GM21786 (cell line): ENCODE data around the gene PCDH18.
"Not testable (repeated sequence)": the region's sequence is repeated elsewhere in the genome, so short reads cannot be mapped to it uniquely, and the experiment has no call there.

Source experiments
- ATAC-seq: cut with Tn5 transposase; IDR thresholded peaks from one replicate; pipeline ENCODE4 v1.9.1; 2021; ENCODE audit not compliant: unreplicated experiment

PCDH18 gene, protein sequence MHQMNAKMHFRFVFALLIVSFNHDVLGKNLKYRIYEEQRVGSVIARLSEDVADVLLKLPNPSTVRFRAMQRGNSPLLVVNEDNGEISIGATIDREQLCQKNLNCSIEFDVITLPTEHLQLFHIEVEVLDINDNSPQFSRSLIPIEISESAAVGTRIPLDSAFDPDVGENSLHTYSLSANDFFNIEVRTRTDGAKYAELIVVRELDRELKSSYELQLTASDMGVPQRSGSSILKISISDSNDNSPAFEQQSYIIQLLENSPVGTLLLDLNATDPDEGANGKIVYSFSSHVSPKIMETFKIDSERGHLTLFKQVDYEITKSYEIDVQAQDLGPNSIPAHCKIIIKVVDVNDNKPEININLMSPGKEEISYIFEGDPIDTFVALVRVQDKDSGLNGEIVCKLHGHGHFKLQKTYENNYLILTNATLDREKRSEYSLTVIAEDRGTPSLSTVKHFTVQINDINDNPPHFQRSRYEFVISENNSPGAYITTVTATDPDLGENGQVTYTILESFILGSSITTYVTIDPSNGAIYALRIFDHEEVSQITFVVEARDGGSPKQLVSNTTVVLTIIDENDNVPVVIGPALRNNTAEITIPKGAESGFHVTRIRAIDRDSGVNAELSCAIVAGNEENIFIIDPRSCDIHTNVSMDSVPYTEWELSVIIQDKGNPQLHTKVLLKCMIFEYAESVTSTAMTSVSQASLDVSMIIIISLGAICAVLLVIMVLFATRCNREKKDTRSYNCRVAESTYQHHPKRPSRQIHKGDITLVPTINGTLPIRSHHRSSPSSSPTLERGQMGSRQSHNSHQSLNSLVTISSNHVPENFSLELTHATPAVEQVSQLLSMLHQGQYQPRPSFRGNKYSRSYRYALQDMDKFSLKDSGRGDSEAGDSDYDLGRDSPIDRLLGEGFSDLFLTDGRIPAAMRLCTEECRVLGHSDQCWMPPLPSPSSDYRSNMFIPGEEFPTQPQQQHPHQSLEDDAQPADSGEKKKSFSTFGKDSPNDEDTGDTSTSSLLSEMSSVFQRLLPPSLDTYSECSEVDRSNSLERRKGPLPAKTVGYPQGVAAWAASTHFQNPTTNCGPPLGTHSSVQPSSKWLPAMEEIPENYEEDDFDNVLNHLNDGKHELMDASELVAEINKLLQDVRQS

DNA sequence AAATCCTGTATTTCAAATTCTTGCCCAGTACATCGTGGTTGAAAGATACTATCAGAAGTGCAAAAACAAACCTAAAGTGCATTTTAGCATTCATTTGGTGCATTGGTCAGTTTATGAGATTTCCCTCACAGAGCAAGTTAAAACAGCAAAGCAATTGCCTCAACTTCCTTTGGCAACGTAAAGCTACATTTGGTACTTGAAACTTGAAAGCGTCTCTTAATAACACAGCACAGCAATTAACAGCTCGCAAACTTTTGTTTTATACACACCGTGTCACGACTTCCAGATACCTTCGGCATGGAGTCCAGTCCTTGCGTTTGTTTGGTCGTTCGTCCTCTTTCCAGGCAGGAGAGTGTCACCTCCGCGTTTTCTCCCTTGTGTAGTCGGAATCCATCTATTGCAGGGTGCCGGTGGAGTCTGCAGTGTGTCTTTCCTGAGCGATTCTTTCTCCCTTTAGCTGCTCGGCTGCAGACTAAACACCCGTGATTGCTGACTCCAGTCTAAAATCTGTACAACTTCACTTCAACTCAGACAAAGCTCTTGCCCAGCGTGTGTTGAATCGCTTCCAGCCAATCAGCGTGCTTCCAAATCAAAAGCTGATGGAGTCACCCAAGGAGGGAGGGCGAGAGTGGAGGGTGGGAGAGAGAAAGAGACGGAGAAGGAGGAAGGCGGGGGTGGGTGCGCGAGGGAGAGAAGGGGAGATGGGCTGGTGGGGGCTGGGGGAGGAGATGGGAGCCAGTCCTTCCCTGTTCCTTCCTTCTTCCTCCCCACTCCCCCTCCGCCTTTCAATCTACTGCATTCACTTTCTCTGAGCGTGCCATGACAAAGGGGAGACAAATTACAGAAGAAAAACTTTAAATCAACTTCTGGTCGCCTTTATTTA lies at the start of gene PCDH18:
Gene PCDH18, minus strand, starts transcription at position 509 of the 883 bp plus-strand sequence. Its CDS starts 406 bp downstream, at position 103.
- ATAC-seq: peak; percentile 70

DNA sequence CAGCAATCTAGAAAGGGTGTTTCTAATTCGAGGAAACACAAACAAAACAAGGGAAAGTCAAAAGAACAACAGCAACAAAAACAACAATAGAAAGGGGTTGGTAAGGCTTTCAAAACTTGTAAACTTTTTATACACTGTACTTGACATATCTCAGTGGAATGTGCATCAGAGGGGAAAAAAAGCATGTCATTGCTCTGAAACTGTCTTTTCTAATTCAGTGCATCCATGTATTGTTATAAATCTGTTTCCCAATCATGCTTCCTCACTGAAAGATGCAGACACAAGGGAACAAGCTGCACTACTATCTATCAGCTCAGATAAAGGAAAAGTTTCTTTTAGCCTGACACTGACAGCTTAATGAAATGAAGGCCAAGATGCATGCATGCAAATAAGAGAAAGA lies 44.2 kb upstream of the PCDH18 start:
- ATAC-seq: no peak

DNA sequence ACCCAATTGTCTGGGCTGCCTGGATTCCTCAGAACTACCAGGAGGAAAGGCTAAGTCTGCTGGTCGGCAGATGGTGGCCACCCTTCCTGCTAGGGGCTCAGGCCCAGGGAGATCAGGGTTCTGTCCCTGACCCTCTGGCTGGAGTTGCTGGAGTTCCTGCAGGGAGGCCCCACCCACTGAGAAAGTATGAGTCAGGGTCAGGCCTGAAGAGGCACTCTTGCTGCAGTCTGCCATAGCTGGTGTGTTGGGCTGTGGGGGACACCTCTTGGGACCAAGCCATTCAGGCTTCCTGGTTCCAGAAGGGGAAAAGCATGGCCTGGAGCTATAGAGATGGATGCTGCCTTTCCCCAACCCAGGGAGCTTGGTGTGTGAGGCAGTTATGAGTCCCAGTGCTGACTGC lies 40.4 kb upstream of the PCDH18 start:
- ATAC-seq: no peak

DNA sequence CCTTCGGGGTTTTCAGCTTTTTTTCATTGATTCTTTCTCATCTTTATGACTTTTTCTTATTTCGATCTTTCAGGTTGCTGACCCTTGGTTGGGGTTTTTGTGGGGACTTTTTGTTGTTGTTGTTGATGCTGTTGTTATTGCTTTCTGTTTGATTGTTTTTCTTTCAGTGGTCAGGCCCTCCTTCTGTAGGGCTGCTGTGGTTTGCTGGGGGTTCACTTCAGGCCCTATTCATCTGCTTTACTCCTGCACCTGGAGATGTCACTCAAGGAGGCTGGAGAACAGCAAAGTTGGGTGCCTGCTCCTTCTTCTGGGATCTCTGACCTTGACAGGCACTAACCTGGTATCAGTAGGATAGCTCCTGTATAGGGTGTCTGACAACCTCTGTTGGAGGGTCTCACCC lies 39.9 kb upstream of the PCDH18 start:
- no peak for ATAC-seq

DNA sequence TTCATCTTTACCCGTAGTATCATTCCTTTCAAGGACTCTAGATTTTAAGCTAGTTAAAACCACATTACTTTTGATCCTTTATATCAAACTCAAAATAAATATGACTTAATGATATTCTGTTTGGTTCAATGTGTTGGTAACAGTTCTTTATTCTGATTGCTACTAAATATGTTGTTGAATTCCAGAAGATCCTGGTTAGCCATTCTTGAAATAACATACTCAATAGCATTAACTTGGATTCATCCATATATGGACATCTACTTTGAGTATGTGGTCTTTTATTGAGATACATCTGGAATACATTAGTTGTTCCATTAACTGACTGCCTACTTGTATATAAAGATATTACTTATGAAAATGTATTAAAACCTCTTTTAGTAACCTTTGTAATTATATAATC lies 27.5 kb upstream of the PCDH18 start:
- no peak for ATAC-seq

DNA sequence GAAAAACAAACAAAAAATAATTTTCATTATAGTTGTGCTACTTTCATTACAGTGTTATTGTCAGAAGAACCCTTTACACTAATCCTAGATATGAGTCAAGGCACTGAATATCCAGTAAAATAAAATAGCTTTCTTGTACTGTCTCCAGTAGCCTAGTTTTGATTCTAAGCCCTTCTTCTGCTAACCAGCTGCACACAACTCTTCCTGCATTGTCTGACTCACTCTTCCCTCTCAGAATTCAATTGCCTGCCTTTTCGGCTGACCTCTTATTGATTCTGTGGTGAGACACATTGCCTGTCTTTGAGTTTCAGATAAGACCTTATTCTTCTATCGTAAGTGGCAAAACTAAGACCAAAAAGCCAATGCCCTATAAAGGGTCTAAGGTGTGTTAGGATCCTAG lies 26.7 kb upstream of the PCDH18 start:
- no peak for ATAC-seq

DNA sequence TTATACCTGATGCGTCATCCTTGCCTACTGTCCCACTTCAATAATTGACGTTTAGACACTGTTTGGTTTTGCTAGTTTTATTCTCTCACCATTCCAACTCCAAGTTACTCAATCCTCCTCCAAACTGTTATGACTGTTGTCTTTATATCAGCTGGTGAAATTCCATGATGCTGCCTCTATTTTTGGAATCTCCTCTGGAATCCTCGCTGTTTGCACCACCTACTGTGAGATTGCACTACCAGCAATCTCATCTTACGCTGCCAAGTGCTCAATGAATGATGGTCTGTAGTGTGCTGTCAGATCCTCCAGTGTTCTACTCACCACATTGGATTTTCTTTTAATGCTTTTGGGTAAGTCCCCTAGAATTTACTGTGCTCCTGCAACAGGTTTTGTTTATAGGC lies 13.2 kb upstream of the PCDH18 start:
- ATAC-seq: no peak

DNA sequence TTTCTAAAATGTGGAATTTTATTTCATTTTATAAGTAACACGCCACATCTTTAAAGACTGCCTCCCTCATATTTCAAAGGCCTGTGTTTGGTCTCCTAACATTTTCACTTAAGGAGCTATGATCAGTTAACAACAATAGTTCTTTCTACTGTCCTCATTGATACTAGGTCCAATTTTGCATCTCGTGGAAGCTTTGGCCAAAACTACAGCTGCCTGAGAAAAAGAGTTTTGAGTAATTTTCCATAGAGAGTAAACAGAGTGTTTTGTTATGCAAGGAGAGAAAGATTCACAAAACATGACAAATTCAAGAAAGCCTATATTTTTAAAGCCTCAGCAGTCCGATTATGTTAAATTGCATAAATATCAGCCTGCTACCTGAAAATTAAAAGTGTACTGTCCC lies 11.4 kb upstream of the PCDH18 start:
- no peak for ATAC-seq

DNA sequence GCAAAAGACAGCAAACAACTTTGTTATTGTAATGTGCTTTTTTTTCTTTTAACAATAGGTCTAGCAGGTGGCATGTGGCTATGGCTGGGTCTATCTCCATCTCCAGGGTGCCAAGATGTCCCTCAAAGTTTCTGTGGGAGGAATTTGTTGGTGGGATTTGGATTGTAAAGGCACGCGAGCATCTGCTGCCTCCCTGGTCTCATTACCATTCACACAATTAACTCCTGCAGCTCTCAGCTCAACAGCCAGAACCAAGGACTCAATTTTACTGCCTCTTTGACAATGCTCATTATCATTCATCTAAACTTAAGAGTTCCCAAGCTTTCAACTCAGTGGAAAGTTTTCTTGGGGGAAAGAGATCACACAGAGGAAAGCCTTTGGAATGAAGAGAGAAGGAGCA lies 10.9 kb upstream of the PCDH18 start:
- no peak for ATAC-seq

DNA sequence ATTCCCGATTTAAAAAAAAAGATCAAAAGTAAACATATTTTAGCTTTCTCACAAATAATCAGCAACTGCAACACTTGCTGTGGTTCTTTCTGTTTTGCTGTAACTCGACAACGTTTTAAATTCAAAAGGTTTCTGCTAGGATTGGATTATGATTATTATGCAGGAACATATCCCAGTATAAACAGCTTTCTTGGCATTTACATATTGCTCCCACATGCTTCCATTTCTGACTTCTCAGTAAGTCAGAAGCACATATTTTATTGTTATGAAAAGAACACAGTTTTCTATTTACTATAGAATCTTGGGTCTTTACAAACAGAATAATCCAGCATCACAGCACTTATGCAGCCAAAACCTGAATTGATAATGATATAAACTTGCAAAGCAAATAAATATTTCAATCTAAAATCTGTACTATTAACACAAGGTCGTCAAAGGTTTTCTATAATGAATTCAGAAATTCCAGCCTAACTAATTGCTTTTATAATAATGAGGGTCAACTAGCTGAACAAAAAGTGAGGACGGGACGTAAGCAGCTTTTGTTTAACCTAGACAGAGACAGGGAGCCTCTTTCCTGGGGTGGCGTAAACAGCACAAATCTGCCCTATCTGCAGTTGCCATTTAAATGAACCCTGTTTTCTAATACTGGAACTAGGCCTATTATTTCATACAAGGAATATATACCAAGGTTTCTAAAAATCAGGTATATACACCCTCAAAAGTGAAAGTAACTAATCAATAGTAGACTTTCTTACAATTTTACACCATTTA lies 9.8 kb upstream of the PCDH18 start:
- no peak for ATAC-seq

DNA sequence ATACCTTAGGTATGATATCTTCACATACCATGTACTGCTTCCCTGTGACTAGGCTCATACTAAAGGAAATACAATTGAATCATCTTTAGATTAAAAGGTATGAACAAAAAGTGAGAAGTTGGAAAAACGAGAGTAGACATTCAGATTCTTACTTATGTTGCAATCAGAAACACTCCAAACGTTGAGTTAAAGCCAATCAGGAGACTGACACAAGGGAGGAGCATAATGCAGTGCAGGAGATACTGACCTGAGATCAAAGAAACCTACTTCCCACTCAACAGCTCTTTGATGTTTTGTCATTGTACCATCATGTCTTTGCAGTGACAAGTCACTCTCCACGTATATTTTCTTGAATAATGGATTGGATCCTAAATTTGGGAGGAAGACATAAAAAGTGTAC lies 8.9 kb upstream of the PCDH18 start:
- ATAC-seq: no peak

DNA sequence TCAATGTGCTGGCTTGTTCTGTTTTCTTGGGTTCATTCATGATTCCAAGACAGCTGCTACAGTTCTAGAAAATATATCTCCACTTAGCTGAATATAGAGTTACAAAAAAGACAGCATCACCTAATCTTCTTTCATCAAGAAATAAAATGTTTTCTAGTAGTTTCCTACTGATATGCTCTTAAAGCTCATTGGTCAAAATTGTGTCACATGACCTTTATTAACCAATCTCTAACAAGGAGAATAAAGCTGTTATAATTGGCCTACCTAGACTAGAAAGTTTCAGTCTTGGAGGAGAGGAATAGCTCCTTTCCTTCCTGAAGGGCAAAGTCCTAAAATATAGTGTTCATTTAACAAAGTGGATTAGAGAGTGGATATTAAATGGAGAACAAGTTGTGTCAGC lies 8.1 kb upstream of the PCDH18 start:
- ATAC-seq: no peak

DNA sequence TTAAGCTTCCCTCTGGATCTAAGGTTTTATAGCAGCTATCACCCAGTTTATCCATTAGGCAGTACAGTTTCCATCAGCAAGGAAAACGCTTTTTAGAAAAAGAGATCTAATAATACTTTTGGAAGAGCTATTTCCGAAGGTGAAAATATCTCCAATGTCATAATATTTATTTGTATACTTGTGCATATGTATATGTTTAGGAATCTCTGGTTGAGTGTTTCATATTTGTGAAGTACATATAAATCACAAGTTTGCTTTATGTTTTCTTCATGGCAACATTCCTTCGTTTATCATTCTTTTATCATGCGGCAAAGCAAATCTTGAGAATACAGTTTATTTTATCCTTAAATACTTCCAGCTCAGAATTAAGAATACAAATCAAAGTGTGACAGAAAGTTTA lies 6.2 kb upstream of the PCDH18 start:
- no peak for ATAC-seq

DNA sequence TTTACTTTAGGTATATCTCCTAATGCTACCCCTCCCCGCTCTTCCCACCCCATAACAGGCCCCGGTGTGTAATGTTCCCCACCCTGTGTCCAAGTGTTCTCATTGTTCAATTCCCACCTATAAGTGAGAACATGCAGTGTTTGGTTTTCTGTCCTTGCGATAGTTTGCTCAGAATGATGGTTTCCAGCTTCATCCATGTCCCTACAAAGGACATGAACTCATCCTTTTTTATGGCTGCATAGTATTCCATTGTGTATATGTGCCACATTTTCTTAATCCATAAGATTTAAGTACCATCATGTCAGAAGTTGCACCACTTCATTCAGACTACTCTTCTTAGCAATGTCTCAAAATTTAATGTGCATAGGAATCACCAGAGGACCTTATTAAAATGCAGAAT lies 5.5 kb upstream of the PCDH18 start:
- not testable (repeated sequence) for ATAC-seq

DNA sequence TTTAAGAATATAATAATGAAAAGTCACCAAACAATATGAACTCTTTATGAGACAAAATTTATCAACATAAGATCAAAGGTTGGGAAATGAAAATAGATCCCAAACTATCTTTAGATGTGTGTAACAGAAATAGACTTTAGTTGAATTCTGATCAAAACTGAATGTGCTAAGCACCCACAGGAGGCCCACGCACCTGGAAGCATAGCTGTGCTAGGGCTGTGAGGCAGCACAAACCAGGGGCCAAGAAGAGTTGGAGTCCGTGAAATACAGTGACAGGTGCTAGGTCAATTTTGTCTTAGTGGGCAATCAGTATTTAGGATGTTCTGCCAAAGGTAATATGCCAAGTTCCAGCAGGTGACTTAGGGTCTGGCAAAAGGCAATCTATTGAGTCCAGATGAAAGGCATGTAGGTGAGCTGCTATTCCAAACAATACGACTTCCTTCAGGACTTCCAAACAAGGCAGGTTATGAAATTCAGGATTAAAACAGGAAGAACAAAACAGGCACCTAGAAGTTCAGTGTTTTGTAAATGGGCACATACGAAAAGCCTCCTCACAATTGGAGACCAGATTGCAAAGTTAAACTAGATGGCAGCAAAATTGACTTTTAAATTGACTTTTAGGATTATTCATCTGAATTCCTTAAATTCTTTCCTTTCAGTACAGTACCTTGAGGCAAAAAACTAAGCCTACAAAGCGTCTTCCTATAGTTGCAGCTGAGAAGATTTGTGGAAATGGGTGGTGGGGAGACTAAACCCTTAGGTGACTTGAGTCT lies 4.7 kb upstream of the PCDH18 start:
- no peak for ATAC-seq

DNA sequence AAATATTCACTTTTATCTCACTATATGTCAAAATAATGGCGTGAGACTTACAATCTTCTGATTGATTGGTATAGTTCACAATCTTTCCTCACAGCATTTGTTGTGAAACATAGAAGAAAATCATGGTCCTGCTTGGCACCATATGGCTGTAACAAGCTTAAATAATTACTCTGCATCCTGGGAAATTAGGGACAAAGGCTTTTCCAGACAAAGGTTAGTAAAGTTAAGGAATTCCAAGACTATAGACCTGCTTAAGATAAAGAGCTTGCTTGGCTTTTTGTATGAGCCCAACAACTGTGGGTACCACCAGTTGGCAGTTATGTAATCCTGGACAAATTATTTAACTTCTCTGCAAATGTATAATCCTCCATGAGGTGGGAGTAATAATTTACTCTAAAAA lies 3.4 kb upstream of the PCDH18 start:
- ATAC-seq: no peak

DNA sequence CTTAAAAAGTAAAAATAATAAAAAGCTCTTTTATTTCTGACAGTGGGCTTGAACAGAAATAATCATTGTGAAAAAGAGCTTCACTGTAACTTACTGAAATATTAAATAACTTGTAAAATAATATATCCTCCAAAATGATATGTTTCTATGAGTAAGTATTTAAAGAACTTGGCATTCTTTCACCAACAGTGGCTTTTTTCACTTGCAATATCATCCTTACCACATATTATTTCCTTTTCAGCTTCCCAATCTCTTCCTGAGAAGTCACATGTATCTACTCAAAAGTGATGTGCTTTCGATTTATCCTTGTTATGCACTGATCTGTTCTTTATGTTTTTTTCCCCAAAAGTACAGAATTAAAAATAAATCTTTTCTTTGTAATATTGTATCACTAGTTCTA lies 2.2 kb upstream of the PCDH18 start:
- ATAC-seq: no peak

DNA sequence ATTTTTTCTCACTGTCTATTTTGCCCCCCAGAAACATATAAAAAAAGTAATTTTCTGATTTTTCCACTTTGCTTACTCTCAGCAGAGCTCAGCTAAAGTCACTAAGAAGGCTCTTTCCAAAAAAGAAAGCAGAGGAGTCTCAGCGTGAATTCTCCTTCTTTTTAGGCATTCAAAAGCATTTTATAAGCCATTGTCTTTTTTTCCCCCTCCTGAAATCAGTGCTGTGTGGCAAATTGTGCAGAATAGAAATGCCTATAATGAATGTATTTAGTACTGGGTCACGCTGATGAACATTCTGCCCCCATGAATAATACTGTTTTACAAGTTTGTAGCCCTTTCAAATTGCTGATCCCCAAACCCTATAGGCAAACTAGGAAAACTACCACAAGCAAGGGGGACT lies 1.6 kb upstream of the PCDH18 start:
- no peak for ATAC-seq

DNA sequence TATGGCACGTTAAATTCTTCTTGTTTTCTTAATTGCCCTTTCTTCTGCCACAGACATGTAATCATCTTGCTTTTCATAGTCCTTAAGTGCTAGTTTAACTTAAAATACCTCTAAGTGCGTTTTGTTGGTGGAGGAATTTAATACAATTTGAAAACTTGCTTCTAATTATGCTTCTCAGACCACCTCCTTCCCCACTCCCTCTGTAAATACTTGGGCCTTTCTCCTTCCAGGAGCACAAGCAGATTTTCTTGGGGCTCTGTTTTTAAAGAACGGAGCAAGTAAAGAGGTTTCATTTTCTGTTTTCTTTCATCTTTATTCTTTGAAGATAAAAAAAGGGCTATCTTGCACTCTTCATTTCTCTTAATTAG lies 559 bp upstream of the PCDH18 start:
- ATAC-seq: no peak
